CD4-positive, alpha-beta T cell treated with Interferon alpha-2 for 1 hour (primary cell): ENCODE data around the gene DSC1.

Source experiments
- DNase-seq, 2 donors: peaks; one replicate each; pipeline ENCODE4 v3.0.0-alpha.2; 2020 to 2022

Gene DSC1

GRCh38 chr18:31102025-31102684 is 60.5 kb downstream of the DSC1 start, which contains the start of gene DSC2:
Gene DSC2 (minus strand): TSS chr18:31102421. CDS start chr18:31101971, 450 bp downstream.
- no peak for DNase-seq

- peak in 1 of 2 donors; percentile 34 for DNase-seq
Measured at GRCh38 chr18:31101183-31102024, 61.3 kb downstream of the DSC1 start.

GRCh38 chr18:31100436-31101182 is 62.0 kb downstream of the DSC1 start:
- DNase-seq = no peak

GRCh38 chr18:31099450-31100230 is 63.0 kb downstream of the DSC1 start:
- no peak for DNase-seq

- DNase-seq = no peak
Measured at GRCh38 chr18:31098878-31099277, 63.8 kb downstream of the DSC1 start.

- no peak for DNase-seq
Measured at GRCh38 chr18:31097666-31098065, 65.0 kb downstream of the DSC1 start.

- DNase-seq = no peak
Measured at GRCh38 chr18:31093880-31094279, 68.8 kb downstream of the DSC1 start.

- no peak for DNase-seq
Measured at GRCh38 chr18:31093294-31093693, 69.4 kb downstream of the DSC1 start.

- DNase-seq = no peak
Measured at GRCh38 chr18:31091350-31091749, 71.3 kb downstream of the DSC1 start.

- no peak for DNase-seq
Measured at GRCh38 chr18:31088532-31088931, 74.1 kb downstream of the DSC1 start.

GRCh38 chr18:31079973-31080372 is 82.7 kb downstream of the DSC1 start:
- DNase-seq = no peak
